Measurements from ENCODE around the gene DOCK1.

The DOCK1 gene

DNA sequence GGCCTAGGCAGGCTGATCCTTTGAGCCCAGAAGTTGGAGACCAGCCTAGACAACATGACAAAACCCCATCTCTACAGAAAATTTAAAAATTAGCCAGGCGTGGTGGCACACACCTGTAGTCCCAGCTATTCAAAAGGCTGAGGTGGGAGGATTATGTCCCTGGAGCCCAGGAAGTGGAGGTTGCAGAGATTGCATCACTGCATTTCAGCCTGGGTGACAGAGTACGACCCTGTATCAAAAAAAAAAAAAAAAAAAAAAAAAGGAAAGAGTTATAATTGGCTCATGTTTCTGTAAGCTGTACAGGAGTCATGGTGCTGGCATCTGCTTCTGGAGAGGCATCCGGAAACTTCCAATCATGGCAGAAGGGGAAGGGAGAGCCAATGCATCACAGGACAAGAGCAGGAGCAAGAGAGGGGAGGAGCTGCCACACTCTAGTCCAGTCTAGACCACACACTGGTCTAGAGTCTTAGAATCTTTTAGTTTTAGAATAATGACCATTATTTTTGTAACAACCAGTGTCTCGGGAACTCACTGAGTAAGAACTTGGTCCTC lies 16.8 kb downstream of the DOCK1 start:
- no peaks in the 10 kb centered on the region for H4K20me1 ChIP-seq (ENCODE audit: insufficient read depth, low read length)
- no peak for DNase-seq
- no peaks in the 10 kb centered on the region for H3K36me3 ChIP-seq (replicated peaks; ENCODE audit: insufficient read depth, low read length)
- no peak overlapping the region for H3K4me3 ChIP-seq (ENCODE audit: low read length)
- H3K9me3 ChIP-seq (replicated peaks; ENCODE audit: insufficient read depth, low read length), result no peaks in the 10 kb centered on the region
- no peaks in the 10 kb centered on the region for H3K27me3 ChIP-seq (replicated peaks; ENCODE audit: insufficient read depth, low read length)
- no peaks in the 10 kb centered on the region for H3K79me2 ChIP-seq (ENCODE audit: low read length)
- no peaks in the 10 kb centered on the region for H3K9me2 ChIP-seq (replicated peaks; ENCODE audit: insufficient read depth, low read length)
- no peak overlapping the region for H2AFZ ChIP-seq (ENCODE audit: low read length)
- no peak overlapping the region for H3K27ac ChIP-seq (ENCODE audit: low read length)
- TF ChIP-seq, protein P1, sequence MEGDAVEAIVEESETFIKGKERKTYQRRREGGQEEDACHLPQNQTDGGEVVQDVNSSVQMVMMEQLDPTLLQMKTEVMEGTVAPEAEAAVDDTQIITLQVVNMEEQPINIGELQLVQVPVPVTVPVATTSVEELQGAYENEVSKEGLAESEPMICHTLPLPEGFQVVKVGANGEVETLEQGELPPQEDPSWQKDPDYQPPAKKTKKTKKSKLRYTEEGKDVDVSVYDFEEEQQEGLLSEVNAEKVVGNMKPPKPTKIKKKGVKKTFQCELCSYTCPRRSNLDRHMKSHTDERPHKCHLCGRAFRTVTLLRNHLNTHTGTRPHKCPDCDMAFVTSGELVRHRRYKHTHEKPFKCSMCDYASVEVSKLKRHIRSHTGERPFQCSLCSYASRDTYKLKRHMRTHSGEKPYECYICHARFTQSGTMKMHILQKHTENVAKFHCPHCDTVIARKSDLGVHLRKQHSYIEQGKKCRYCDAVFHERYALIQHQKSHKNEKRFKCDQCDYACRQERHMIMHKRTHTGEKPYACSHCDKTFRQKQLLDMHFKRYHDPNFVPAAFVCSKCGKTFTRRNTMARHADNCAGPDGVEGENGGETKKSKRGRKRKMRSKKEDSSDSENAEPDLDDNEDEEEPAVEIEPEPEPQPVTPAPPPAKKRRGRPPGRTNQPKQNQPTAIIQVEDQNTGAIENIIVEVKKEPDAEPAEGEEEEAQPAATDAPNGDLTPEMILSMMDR (IDR thresholded peaks at IDR 0.05; ENCODE audit: low read length), result no peak
- no peak for TF ChIP-seq EZH2 (optimal IDR thresholded peaks at IDR 0.05; ENCODE audit: low read depth, low read length)
- H3K4me2 ChIP-seq (ENCODE audit: low read depth, low read length), result no peak overlapping the region
- H3F3A ChIP-seq (ENCODE audit: insufficient read depth, low read length), result no peaks in the 10 kb centered on the region
- H3K4me1 ChIP-seq (ENCODE audit: low read length), result no peaks in the 10 kb centered on the region
- no peak overlapping the region for H3K9ac ChIP-seq (ENCODE audit: low read length)

DNA sequence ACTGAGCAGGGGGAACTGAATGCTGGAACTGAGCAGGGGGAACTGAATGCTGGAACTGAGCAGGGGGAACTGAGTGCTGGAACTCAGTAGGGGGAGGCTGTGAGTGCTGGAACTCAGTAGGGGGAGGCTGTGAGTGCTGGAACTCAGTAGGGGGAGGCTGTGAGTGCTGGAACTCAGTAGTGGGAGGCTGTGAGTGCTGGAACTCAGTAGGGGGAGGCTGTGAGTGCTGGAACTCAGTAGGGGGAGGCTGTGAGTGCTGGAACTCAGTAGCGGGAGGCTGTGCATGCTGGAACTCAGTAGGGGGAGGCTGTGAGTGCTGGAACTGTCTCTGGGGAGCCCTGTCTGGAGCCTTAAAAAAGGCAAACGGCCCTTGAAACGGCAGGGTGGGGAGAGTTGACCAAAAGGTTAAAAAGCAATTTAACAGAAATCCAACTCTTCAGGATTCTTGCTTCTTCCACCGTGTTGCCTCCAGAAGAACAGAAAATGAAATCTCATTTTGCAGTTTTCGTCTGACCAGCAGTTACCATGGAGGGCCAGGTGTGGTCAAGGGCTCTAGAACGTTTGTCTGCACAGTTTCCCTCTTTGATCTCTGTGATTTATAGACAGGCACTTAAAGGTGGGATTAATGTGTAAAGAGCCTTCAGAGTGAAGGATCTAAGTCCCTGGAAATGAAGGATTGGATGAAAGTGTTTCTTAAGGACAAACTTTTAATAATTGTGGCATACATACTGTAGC lies 19.1 kb downstream of the DOCK1 start:
- H3K9me2 ChIP-seq (replicated peaks; ENCODE audit: insufficient read depth, low read length), result no peaks in the 10 kb centered on the region
- no peaks in the 10 kb centered on the region for H3K4me1 ChIP-seq (ENCODE audit: low read length)
- no peaks in the 10 kb centered on the region for H3K9me3 ChIP-seq (replicated peaks; ENCODE audit: insufficient read depth, low read length)
- no peak overlapping the region for H3K27ac ChIP-seq (ENCODE audit: low read length)
- no peak overlapping the region for H3K9ac ChIP-seq (ENCODE audit: low read length)
- no peaks in the 10 kb centered on the region for H3F3A ChIP-seq (ENCODE audit: insufficient read depth, low read length)
- H3K4me2 ChIP-seq (ENCODE audit: low read depth, low read length), result no peak overlapping the region
- no peaks in the 10 kb centered on the region for H3K27me3 ChIP-seq (replicated peaks; ENCODE audit: insufficient read depth, low read length)
- H4K20me1 ChIP-seq (ENCODE audit: insufficient read depth, low read length), result no peaks in the 10 kb centered on the region
- no peak for TF ChIP-seq EZH2phosphoT487 (IDR thresholded peaks at IDR 0.05; ENCODE audit: low read length)
- TF ChIP-seq, protein P1 (IDR thresholded peaks at IDR 0.05; ENCODE audit: low read length), result no peak
- no peak for TF ChIP-seq EZH2 (optimal IDR thresholded peaks at IDR 0.05; ENCODE audit: low read depth, low read length)
- H2AFZ ChIP-seq (ENCODE audit: low read length), result no peak overlapping the region
- no peaks in the 10 kb centered on the region for H3K79me2 ChIP-seq (ENCODE audit: low read length)
- H3K36me3 ChIP-seq (replicated peaks; ENCODE audit: insufficient read depth, low read length), result no peaks in the 10 kb centered on the region
- DNase-seq, result no peak
- H3K4me3 ChIP-seq (ENCODE audit: low read length), result no peak overlapping the region

DNA sequence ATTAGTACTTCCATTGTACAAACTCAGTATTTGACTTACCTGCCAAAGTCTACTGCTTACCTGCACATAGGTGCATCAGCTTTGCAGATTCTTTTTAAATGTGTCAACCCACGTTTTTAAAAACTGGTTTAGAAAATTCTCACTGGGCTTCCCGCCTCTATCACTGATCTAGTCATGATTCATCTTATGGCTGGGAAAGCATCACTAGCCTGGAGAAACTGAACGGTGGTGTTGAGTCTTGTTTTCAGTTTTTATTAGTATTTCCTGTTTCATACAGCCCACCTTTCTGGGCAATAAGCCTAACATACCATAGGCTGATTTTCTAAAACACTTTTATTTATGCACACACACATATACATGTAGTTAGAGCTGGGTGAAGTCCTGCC lies 19.7 kb downstream of the DOCK1 start:
- Histone ChIP-seq H3K36me3 (replicated peaks; ENCODE audit: insufficient read depth, low read length) (no peaks in the 10 kb centered on the region), H3K4me2 (ENCODE audit: low read depth, low read length) (no peak overlapping the region), H3K9ac (ENCODE audit: low read length) (no peak overlapping the region), H4K20me1 (ENCODE audit: insufficient read depth, low read length) (no peaks in the 10 kb centered on the region), H3F3A (ENCODE audit: insufficient read depth, low read length) (no peaks in the 10 kb centered on the region), H2AFZ (ENCODE audit: low read length) (no peak overlapping the region), H3K79me2 (ENCODE audit: low read length) (no peaks in the 10 kb centered on the region), H3K9me2 (replicated peaks; ENCODE audit: insufficient read depth, low read length) (no peaks in the 10 kb centered on the region), H3K4me1 (ENCODE audit: low read length) (no peaks in the 10 kb centered on the region), H3K9me3 (replicated peaks; ENCODE audit: insufficient read depth, low read length) (no peaks in the 10 kb centered on the region), H3K27me3 (replicated peaks; ENCODE audit: insufficient read depth, low read length) (no peaks in the 10 kb centered on the region), H3K4me3 (ENCODE audit: low read length) (no peak overlapping the region), H3K27ac (ENCODE audit: low read length) (no peak overlapping the region)
- TF ChIP-seq EZH2phosphoT487 (IDR thresholded peaks at IDR 0.05; ENCODE audit: low read length) (no peak), EZH2 (optimal IDR thresholded peaks at IDR 0.05; ENCODE audit: low read depth, low read length) (no peak)
- TF ChIP-seq, protein P1 (IDR thresholded peaks at IDR 0.05; ENCODE audit: low read length), result no peak
- no peak for DNase-seq

Measured in MM.1S (cell line).